ENCODE results near the gene CD37.
"Not testable (repeated sequence)": the region's sequence is repeated elsewhere in the genome, so short reads cannot be mapped to it uniquely, and the experiment has no call there.

CD37 gene, protein sequence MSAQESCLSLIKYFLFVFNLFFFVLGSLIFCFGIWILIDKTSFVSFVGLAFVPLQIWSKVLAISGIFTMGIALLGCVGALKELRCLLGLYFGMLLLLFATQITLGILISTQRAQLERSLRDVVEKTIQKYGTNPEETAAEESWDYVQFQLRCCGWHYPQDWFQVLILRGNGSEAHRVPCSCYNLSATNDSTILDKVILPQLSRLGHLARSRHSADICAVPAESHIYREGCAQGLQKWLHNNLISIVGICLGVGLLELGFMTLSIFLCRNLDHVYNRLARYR

DNA sequence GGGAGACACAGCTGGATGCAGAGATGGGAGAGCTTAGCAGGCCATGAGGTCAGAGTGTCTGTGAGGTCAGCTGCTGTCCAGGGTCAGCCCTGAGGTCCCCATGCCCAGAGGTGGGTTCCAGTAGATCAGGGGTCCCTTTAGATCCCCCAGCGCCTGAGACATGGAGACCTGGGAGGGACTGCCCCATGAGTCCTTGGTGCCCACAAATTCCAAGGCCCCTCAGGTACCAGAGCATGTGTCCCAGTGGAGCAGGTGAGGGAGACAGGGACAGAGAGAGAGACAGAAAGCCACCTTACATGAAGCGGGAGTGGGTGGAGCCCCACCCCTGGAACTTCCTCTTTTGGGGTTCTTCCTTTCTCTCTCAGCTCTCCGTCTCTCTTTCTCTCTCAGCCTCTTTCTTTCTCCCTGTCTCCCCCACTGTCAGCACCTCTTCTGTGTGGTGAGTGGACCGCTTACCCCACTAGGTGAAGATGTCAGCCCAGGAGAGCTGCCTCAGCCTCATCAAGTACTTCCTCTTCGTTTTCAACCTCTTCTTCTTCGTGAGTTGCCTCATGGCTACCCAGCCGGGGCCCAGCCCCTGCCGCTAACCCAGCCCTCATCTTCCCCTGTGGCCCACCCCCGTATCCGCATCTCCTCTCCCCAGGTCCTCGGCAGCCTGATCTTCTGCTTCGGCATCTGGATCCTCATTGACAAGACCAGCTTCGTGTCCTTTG is at the start of gene CD37:
TSS of gene CD37 (plus strand) at position 336 of the 713 bp plus-strand sequence. CDS start at position 471, 135 bp downstream.
- no peak for DNase-seq

DNA sequence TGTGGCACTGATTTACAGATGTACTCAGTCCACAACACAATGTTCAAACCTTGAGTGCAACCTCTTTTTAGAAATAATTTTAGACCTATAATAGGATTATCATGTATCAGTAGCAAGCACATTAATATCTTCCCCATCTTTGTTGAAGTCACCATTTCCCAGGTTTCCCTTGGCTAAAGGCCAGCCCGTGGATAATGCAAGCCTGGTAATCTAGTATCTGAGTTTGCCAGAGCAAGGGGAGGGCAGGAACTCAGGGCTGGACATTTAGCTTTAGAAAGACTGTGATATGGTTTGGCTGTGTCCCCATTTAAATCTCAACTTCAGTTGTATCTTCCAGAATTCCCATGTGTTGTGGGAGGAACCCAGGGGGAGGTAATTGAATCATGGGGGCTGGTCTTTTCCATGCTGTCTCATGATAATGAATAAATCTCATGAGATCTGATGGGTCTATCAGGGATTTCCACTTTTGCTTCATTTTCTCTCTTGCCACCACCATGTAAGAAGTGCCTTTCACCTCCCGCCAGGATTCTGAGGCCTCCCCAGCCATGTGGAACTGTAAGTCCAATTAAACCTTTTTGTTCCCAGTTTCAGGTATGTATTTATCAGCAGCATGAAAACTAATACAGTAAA is 48.0 kb upstream of the CD37 start:
- no peak for DNase-seq

DNA sequence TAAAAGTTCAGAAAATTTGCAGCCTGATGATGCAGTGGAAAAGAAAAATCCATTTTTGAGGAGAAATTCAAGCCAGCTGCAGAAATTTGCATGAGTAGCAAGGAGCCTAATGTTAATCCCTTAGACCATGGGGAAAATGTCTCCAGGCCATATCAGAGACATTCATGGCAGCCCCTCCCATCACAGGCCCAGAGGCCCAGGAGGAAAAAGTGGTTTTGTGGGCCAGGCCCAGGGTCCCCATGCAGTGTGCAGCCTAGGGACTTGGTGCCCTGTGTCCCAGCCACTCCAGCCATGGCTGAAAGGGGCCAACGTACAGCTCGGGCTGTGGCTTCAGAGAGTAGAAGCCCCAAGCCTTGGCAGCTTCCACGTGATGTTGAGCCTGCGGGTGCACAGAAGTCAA is 47.0 kb upstream of the CD37 start:
- DNase-seq: not testable (repeated sequence)

DNA sequence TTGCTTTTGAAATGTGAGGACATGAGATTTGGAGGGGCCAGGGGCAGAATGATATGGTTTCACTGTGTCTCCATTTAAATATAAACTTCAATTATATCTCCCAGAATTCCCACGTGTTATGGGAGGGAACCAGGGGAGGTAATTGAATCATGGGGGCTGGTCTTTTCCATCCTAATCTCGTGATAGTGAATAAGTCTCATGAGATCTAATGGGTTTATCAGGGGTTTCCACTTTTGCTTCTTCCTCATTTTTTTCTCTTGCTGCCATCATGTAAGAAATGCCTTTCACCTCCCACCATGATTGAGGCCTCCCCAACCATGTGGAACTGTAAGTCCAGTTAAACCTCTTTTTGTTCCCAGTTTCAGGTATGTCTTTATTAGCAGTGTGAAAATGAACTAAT is 45.9 kb upstream of the CD37 start:
- not testable (repeated sequence) for DNase-seq

DNA sequence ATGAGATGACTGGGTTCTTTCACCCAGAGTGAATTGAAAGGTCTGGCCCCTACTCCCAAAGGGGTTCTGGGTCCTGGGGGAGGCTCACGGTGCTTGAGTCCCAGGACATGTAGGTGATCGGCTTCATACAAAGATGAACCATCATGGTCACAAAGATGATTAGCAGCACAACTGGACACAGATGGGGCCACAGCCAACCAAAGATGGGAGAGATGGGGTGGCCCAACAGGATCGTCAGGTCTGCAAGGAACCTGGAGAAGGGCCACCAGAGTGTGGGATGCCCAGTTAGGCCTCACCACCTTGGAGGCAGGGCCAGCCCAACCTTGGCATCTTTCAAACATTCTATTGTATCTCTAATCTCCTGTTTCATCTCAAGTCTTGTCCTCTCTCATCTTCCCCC is 44.7 kb upstream of the CD37 start:
- no peak for DNase-seq

DNA sequence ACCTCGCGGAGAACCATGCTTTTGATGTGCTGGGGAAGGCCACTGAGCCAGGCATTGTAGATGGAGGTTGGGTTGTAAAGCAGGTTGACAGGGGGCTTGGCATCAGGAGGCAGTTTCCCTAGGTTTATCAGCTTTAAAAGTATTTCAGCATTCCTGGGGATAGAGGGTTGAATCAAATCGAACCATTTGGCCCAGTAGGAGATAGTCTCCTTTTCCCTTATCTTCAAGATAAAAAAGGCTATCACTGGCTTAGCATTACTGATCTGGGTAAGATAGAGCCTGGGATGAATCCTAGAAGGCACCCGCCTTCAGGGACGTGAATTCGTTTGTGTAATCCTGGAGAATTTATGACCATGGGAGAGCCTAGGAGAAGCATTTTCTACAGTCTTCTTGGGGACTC is 40.8 kb upstream of the CD37 start:
- DNase-seq: no peak

DNA sequence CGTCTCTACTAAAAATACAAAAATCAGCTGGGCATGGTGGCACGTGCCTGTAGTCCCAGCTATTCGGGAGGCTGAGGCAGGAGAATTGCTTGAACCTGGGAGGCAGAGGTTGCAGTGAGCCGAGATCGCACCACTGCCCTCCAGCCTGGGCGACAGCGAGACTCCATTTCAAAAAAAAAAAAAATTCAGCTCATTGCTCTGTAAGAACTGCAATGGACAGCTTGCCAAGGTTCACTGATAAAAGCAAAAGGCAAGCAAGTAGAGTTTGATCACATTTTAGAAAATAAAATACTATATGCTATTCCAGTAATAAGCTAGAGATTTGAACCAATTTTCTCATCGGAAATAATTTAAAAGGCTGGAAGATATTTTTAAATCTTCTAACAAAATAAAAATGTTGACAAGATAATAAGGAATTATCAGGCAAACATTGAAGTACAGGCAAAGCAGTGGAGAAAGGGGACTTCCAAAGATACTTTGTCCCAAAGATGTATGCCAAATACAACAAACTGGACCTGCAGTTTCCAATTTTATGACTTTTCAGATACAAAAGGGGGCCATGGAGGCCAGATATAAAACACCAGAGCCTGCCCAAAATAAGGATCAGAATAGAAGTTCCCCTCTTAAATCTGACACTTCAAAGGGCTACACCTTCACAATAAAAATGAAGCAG is 39.9 kb upstream of the CD37 start:
- no peak for DNase-seq

DNA sequence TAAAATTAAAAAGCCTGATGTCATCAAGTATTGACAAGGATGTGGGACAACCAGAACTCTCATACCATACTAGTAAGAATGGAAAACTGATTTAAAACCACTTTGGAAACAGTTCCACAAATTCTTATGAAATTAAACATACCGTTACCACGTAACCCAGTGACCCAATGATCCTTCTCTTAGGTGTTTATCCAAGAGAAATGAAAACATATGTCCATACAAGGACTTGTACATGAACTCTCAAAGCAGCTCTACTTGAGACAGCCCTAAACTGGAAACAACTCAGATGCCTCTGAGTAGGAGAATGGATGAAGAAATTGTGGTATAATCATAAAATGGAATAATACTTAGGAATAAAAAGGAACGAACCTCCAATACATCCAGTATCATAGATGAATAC is 37.8 kb upstream of the CD37 start:
- no peak for DNase-seq

DNA sequence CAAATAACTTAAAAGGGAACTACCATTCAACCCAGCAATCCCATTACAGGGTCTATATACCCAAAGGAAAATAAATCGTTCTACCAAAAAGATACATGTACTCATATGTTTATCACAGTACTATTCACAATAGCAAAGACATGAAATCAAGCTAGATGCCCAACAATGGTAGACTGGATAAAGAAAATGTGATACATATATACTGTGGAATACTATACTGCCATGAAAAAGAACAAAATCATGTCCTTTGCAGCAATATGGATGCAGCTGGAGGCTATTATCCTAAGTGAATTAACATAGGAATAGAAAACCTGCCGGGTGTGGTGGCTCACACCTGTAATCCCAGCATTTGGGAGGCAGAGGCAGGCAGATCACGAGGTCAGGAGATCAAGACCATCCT is 36.6 kb upstream of the CD37 start:
- not testable (repeated sequence) for DNase-seq

DNA sequence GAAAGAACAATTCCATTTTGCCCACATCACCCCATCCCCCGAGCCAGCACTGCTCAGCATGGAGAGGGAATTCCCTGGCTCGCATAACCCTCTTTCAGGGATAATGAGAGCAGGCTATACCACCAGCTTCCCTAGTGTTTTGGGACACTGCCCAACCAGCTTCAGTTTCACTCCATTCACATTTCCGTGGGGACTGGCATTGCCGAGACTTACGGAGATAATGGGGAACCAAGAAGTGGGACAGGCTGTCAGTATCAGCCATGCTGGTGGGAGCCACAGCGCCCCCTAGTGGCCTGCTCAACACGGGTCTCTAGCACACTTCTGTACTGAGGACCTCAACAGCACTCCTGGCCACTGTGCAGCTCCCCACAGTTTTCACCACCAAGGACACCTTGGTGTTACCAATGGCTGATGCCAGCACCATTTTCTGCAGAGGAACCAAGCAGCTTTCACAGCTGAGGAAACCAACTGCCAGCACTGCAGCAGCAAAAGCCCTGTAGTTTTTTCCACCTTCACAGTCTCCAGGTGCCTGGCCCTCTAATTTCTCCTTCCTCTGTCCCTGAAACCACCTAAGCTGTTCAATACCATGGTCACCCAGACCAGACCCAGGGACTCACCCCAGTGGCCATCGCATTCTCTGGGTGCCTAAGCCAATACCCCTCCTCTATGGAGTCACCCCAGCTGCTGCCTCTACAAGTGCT is 33.9 kb upstream of the CD37 start:
- DNase-seq: peak; percentile 48

DNA sequence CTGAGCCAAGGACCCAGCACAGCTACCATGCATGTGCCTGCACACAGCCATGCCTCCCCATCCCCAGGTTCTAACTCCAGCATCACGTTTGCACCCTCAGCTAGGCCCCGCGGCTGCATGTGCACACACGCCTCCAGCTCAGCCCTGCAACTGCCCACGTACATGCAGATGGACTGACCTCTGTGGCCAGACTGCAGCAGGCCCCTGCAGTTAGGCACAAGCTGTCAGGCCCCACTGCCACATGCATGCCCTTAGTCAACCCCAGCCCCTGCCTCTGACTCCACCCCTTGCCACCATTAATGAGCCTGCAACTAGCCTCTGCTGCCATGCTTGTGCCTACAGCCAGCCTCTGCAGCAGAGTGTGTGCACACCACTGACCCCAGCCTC is 33.3 kb upstream of the CD37 start:
- DNase-seq: no peak

DNA sequence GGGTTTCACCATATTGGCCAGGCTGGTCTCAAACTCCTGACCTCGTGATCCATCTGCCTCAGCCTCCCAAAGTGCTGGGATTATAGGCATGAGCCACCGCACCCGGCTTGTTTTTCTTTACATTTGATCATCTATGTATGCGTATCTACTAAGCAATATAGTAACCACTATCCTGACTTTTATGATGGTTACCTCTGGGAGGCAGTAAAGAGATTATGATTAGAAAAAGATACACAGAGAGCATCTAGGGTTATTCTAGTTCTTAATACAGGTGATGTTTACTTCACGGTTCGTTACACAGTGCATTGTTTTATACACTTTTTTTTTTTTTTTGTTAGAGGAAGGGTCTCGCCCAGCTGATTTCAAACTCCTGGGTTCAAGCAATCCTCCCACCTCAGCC is 28.5 kb upstream of the CD37 start:
- not testable (repeated sequence) for DNase-seq

DNA sequence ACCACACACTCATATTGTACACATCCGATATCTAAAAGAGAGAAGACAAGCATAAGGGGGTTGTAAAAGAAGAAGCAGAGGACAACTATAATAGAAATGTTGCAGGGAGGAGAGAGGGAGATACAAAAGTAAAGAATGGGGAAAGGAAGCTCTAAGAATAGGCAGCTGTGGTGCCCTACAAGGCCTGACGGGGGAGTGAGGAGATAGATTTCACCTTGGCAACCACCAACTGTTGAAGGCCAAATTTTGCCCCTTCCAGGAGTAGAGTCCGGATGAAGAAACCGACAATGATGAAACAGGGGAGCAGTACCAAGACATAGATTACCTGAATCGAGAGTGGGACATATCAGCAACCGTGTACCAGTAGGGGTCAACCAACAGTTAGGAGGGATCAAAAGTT is 26.1 kb upstream of the CD37 start:
- no peak for DNase-seq

DNA sequence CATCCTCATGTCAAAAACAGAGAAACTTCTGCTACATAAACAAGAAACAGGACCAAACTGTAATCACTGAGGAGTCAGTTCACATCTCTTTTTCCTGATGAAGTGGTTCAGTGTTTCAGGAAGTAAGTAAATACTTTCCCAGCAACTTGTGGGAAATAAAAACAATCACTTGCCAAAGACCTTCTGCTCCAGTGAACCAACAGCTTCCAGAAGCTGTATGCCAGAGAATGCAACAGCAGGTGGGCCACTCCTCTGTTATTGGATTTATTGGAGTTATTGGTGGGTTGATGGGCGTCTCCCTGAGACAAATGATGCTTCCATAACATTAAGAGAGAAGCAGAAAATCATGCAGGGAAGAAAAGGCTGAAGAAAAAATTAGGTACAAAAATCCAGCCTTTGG is 20.1 kb upstream of the CD37 start:
- no peak for DNase-seq

DNA sequence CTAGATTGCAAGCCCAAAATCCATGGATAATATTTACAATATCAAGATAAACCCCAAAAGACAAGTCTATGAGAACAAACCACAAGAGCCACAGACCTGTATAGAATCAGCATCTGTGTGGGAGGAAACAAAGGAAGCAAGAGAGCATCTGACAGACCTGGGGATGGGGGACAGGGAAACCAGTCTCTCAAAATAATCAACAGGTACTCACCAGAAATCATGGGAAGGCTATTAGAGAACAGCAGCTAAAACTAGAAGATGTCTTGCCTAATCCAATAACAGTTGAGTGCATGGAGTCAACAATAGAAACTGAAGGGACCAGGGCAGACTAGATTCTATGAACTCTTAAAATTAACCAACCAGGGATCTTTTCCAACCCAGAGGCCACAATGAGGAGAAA is 18.9 kb upstream of the CD37 start:
- no peak for DNase-seq

DNA sequence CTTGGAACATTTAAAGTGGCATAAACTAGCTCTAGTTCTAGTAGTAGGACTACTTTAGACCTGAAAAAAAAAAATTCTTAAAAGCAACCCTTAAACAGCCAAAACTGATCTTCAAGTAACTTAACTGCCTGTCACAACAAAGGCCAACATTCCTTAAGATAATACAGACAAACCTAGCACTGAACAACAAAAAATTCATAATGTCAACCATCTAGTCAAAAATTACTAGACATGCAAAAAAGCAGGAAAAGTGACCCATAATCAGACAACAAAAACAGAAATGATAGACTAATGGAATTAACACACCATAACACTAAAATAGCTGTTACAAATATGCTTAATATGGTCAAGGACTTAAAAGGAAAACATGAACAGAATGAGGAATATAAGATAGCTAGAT is 16.9 kb upstream of the CD37 start:
- DNase-seq: no peak

DNA sequence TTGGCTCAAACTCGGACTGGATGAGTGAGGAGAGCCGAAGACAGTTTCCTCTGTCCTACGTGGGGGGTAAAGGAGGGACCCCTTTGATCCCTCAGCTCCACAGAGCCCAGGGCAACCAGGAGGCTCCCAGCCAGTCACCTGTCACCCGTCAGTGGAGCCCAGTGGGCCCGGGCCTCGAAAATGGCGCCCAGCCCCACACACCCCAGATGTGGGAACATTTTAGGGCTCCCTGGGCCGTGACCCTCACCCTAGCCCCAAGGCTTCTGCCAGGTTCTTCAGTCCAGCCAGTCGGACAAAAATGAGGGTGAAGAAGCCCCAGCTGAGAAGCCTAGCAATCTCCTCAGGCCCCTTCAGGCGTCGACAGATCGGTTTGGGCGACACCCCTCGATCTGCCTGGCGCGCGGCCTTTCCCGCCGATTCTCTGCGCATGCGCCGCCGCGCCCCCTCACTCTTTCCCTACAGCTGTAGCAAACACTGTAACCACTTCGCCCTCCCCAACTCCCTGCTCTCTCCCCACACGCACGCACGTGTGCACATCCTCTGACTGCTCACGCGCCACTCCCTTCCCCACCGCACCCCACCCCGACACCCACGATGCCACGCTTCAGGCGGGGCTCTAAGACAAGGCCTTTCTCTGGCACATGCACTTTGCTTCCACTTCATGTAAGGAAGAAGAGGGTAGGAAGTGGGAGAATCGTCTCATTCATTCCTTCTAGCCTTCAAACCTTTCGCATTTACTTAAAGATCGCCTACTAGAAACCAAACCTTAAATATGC is 10.2 kb upstream of the CD37 start, which contains the start of gene SLC6A16:
TSS of gene SLC6A16 (minus strand) at position 391 of the 776 bp plus-strand sequence. CDS start 13,844 bp downstream, outside the sequence.
- no peak for DNase-seq

DNA sequence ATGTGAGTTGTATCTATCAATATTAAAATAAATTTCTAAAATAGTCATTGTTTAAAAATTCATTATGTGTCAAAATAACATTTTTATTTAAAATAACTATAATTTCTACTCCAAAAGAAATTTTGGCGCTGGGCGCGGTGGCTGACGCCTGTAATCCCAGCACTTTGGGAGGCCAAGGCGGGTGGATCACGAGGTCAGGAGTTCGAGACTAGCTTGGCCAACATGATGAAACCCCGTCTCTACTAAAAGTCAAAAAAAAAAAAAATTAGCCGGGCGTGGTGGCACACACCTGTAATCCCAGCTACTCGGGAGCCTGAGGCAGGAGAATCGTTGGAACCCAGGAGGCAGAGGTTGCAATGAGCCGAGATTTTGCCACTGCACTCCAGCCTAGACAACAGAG is 9.4 kb upstream of the CD37 start:
- DNase-seq: not testable (repeated sequence)

DNA sequence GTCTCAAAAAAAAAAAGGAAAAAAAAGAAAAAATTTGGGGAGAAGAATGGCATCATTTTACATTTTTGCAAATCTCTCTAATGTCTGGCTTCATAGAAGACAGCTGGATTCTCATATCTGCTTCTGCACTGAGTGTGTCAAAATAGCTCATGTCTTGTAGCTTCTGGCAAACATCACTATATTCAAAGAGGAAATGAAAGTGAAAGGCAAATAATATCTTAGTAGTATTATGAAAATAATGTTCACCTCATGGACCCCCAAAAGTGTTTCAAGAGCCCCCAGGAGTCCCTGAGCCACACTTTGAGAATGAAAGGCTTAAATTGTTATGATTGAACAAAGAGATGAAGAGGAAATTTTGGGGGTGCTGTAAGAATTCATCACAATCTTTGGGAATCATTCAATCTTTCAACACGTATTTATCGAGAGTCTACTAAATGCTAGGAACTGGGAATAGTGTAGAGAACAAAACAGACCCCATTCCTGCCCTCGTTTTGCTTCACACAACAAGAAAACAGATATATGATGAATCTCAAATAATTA is 9.0 kb upstream of the CD37 start:
- no peak for DNase-seq

DNA sequence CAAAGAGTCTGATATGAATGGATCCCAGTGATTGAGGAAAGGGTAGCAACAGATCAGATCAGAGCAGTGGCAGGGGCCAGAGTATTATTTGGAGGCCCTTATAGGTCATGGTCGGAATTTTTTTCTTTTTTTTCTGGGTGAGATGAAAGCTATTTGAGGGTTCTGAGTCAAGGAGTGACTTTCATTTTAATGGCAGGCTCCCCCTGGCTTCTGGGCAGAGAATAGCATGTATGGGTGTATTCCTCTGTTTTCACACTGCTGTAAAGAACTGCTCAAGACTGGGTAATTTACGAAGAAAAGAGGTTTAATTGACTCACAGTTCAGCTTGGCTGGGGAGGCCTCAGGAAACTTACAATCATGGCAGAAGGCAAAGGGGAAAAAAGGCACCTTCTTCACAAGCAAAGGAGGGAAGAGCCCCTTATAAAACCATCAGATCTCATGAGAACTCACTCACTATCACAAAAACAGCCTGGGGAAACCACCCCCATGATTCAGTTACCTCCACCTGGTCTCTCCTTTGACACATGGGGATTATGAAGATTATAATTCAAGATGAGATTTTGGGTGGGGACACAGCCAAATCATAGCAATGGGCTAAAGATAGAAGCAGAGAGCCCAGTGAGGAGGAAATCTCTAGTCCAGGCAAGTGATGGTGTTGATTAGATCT is 7.2 kb upstream of the CD37 start:
- no peak for DNase-seq

DNA sequence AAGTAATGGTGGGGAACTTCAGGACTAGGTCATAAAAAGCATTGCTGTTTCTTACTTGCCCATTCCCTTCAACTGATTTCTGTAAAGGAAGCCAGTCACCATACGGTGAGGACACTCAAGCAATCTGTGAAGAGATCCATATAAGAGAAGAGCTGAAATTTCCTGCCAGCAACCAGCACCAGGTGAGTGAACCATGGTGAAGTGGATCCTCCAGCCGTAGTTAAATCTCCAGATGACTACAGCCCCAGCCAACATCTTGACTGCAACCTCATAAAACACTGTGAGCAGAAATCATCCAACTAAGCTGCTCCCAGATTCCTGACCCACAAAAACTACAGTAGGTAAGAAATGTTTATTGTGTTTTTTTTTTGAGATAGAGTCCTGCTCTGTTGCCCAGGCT is 6.5 kb upstream of the CD37 start:
- DNase-seq: no peak
